Measurements from ENCODE around the gene SMCHD1.
"Not testable (repeated sequence)": the region's sequence is repeated elsewhere in the genome, so short reads cannot be mapped to it uniquely, and the experiment has no call there.

GRCh38 chr18:2660849-2661248 lies 5.3 kb downstream of the SMCHD1 start:
- not testable (repeated sequence) for TF ChIP-seq CHD1 (IDR thresholded peaks at IDR 0.05; ENCODE audit: low read depth, low read length); CTCF (IDR thresholded peaks at IDR 0.05 in 2 of 3, conservative IDR thresholded peaks at IDR 0.05 in 1 of 3; ENCODE audit: control insufficient read depth in 2 of 3, extremely low read depth in 1 of 3, insufficient read depth in 1 of 3, low read depth in 3 of 3, low read length in 3 of 3); ZZZ3 (IDR thresholded peaks at IDR 0.05; ENCODE audit: control insufficient read depth, insufficient read length, low read depth); FOXM1 (IDR thresholded peaks at IDR 0.05; ENCODE audit: low read depth, low read length); CREM (IDR thresholded peaks at IDR 0.05; ENCODE audit: low read depth); REST (IDR thresholded peaks at IDR 0.05; ENCODE audit: low read depth, low read length)
